DOHH2 (cell line): Measurements from ENCODE around the gene IFNAR1.

Experiments used
- H3F3A ChIP-seq: fragments of 200-600 bp; sonication (generic), shearing (Covaris generic); 2 replicates; pipeline ENCODE4 v1.6.0; 2016; ENCODE audit warnings: antibody characterized with exemption, mild to moderate bottlenecking; ENCODE audit not compliant: control insufficient read depth, insufficient read depth
- H3K27ac ChIP-seq: fragments of 200-600 bp; sonication (generic); 2 replicates; pipeline ENCODE4 v1.5.1; 2014; ENCODE audit warnings: low read depth, mild to moderate bottlenecking, low read length, moderate library complexity
- H3K27me3 ChIP-seq: fragments of 200-600 bp; sonication (generic); 2 replicates; pipeline ENCODE4 v1.6.1; 2014; ENCODE audit warnings: mild to moderate bottlenecking, low read length, mixed read lengths; ENCODE audit not compliant: control insufficient read depth
- H3K36me3 ChIP-seq: fragments of 200-600 bp; sonication (generic); 2 replicates; pipeline ENCODE4 v1.6.1; 2014; ENCODE audit warnings: mild to moderate bottlenecking, low read length, moderate library complexity, mixed read lengths; ENCODE audit not compliant: control insufficient read depth
- H3K4me1 ChIP-seq: fragments of 200-600 bp; sonication (generic); 2 replicates; pipeline ENCODE4 v1.6.1; 2014; ENCODE audit warnings: mild to moderate bottlenecking, low read length, mixed read lengths; ENCODE audit not compliant: control insufficient read depth
- H3K4me2 ChIP-seq: fragments of 200-600 bp; sonication (generic); 2 replicates; pipeline ENCODE4 v1.6.0; 2014; ENCODE audit warnings: mild to moderate bottlenecking, low read length, moderate library complexity
- H3K4me3 ChIP-seq: fragments of 200-600 bp; sonication (generic); 2 replicates; pipeline ENCODE4 v1.5.1; 2014; ENCODE audit warnings: mild to moderate bottlenecking, low read length, mixed read lengths
- H3K79me2 ChIP-seq: fragments of 200-600 bp; sonication (generic); 2 replicates; pipeline ENCODE4 v1.6.1; 2014; ENCODE audit warnings: mild to moderate bottlenecking, low read length, mixed read lengths; ENCODE audit not compliant: control insufficient read depth
- H3K9me2 ChIP-seq: fragments of 200-600 bp; sonication (generic); replicated peaks from 2 replicates; pipeline ENCODE4 v1.6.1; 2014; ENCODE audit warnings: mild to moderate bottlenecking, low read length, mixed read lengths; ENCODE audit not compliant: control insufficient read depth
- H3K9me3 ChIP-seq: fragments of 200-600 bp; sonication (generic); 2 replicates; pipeline ENCODE4 v1.6.1; 2014; ENCODE audit warnings: antibody characterized with exemption, low read length, mixed read lengths; ENCODE audit not compliant: control insufficient read depth, insufficient read depth
- H4K20me1 ChIP-seq: fragments of 200-600 bp; sonication (generic); 2 replicates; pipeline ENCODE4 v1.6.0; 2014; ENCODE audit warnings: low read depth, mild to moderate bottlenecking, antibody characterized with exemption, low read length, moderate library complexity; ENCODE audit not compliant: control insufficient read depth, insufficient read depth
- CTCF ChIP-seq: fragments of 200-600 bp; sonication (generic); IDR thresholded peaks from one replicate; pipeline ENCODE4 v1.5.1; 2014; ENCODE audit warnings: antibody characterized with exemption, mild to moderate bottlenecking, low read depth, low read length; ENCODE audit not compliant: poor library complexity, severe bottlenecking
- EZH2phosphoT487 ChIP-seq: fragments of 200-600 bp; sonication (generic); IDR thresholded peaks from 2 replicates; pipeline ENCODE4 v1.6.1; 2017; ENCODE audit warnings: borderline replicate concordance, mild to moderate bottlenecking, antibody characterized with exemption, low read length, moderate library complexity, mixed read lengths

Gene IFNAR1

DNA sequence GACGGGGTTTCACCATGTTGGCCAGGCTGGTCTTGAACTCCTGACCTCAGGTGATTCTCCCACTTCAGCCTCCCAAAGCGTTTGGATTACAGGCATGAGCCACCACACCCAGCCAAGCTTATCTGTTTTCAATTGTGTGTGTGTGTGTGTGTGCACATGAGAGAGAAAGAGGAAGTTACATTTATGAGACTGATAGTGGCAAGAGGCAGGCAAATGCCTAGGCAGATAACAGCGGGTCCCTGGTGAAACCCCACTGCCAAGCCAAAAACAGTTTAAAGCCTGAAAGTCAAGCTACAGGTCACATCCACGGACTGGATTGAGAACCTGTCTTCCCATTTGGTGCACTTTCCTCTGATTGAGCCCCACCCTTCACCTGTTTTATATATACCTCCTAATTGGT, 43.4 kb downstream of the IFNAR1 start:
- Histone ChIP-seq H3K9me3 (peaks cover 22% of the 10 kb centered on the region), H3K27ac (no peak overlapping the region), H3K36me3 (peaks cover 10% of the 10 kb centered on the region), H3K9me2 (no peaks in the 10 kb centered on the region), H3K79me2 (no peaks in the 10 kb centered on the region), H3K27me3 (no peaks in the 10 kb centered on the region), H3K4me3 (no peak overlapping the region; the same call in 1 of the 2 replicates), H4K20me1 (no peaks in the 10 kb centered on the region), H3F3A (peaks cover 7% of the 10 kb centered on the region), H3K4me2 (no peak overlapping the region), H3K4me1 (peaks cover 64% of the 10 kb centered on the region)
- TF ChIP-seq EZH2phosphoT487 (no peak), CTCF (no peak)

DNA sequence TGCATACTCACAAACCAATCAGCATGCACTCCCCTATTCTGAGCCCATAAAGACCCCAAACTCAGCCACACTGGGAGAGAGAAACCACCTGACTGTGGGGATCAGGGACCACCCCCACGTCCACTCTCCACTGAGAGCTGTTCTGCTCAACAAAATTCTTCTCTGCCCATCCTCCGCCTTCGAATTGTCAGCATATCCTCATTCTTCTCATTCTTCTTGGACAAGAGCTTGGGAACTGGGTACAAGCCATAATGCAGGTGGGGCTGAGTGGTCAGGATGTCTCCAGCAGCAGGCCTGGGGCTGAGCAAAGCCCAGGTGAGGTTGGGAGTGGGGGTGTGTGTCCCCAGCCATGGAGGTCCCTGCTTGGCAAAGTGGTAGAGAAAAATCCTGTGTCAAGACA, 43.8 kb downstream of the IFNAR1 start:
- H4K20me1 ChIP-seq = no peaks in the 10 kb centered on the region
- no peak for TF ChIP-seq EZH2phosphoT487
- TF ChIP-seq CTCF = no peak
- peaks cover 22% of the 10 kb centered on the region for H3K9me3 ChIP-seq

DNA sequence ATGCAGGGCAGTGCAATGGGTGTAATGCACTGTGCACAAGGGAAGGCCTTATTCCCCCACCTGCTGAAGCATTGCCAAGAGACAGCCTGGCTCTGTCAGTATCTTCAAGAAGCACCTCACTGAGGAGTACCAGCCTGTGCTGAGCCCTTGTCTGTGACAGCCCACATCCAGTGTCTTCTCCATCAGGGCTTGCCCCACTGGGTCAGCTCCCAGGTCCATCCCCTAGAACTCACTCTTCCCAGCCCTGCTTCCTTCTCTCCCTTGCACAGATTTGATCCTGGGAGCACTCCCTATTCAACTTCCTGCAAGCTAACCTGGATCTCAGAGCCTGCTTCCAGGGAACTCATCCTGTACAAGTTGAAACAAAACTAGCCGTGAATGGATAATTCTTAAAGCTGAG, 44.8 kb downstream of the IFNAR1 start:
- Histone ChIP-seq H3K27me3 (no peaks in the 10 kb centered on the region), H4K20me1 (no peaks in the 10 kb centered on the region), H3K79me2 (no peaks in the 10 kb centered on the region), H3K4me1 (peaks cover 66% of the 10 kb centered on the region), H3K27ac (no peak overlapping the region), H3K4me2 (no peak overlapping the region), H3F3A (peaks cover 16% of the 10 kb centered on the region), H3K9me3 (peaks cover 22% of the 10 kb centered on the region), H3K9me2 (no peaks in the 10 kb centered on the region), H3K4me3 (no peak overlapping the region), H3K36me3 (peaks cover 10% of the 10 kb centered on the region)
- TF ChIP-seq EZH2phosphoT487 = no peak
- TF ChIP-seq CTCF = no peak

More for the DNA sequence above, 43.8 kb downstream of the IFNAR1 start:
- no peaks in the 10 kb centered on the region for H3K9me2 ChIP-seq
- no peak overlapping the region for H3K4me2 ChIP-seq
- peaks cover 10% of the 10 kb centered on the region for H3K36me3 ChIP-seq
- H3F3A ChIP-seq = peaks cover 11% of the 10 kb centered on the region
- no peak overlapping the region; the same call in 1 of the 2 replicates for H3K4me3 ChIP-seq
- peaks cover 66% of the 10 kb centered on the region for H3K4me1 ChIP-seq
- no peak overlapping the region for H3K27ac ChIP-seq
- H3K27me3 ChIP-seq = no peaks in the 10 kb centered on the region
- H3K79me2 ChIP-seq = no peaks in the 10 kb centered on the region
